ENCODE results near the gene NRP2. TPM values are rescaled to one million over a fixed set of nuclear protein-coding genes. Genes with fewer than 3 reads are reported as not detected.

The NRP2 gene
- total and polyA plus RNA-seq, 2 donors (not counting 1 experiment from before 2014, with no cell fraction given) = 1.8 to 6.8 TPM

DNA sequence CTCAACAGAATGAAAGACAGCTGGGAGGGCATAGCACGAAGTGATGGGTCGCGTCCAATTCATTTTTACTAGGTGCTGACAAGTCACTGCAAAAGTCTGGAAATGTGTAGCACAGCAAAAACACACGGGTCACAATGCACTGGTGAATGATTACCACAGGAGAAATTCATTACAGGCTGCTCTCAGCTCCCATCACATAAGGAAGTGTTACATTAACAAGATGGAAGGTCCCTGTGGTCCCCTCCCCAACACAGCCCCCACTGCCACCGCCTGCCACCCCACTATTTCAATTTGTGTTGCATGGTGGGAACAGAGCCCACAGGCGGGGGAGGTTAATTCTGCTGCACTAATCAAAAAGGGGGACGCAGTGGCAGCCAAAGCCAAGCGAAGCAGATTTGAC, 122.8 kb downstream of the NRP2 start:
- ChIA-PET POLR2A (no interaction called here), CTCF (no interaction called here)
- Histone ChIP-seq H3K9ac (ENCODE audit: low read length) (no peak overlapping the region), H3K27me3 (replicated peaks in 1 of 4; ENCODE audit: control extremely low read depth in 1 of 4, control insufficient read depth in 3 of 4, insufficient read depth in 4 of 4, low read length in 3 of 4) (no peaks in the 10 kb centered on the region), H3K4me1 (ENCODE audit: control insufficient read depth in 2 of 2, insufficient read depth in 2 of 2, low read length in 2 of 2) (no peaks in the 10 kb centered on the region), H3K4me3 (ENCODE audit: control extremely low read depth in 1 of 5, extremely low read depth in 1 of 5, insufficient read depth in 1 of 5, low read depth in 2 of 5, low read length in 4 of 5) (no peak overlapping the region), H3K27ac (ENCODE audit: low read length in 2 of 2) (no peak overlapping the region), H3K4me2 (replicated peaks; ENCODE audit: low read depth, low read length, poor library complexity, severe bottlenecking) (no peak overlapping the region), H2AFZ (ENCODE audit: insufficient read depth, low read depth, low read length, poor library complexity, severe bottlenecking) (no peak overlapping the region), H3K9me3 (ENCODE audit: control extremely low read depth in 1 of 3, control insufficient read depth in 2 of 3, insufficient read depth in 1 of 3, low read length in 2 of 3) (no peaks in the 10 kb centered on the region), H3K79me2 (ENCODE audit: control insufficient read depth, insufficient read depth, low read length) (no peaks in the 10 kb centered on the region), H3K36me3 (replicated peaks in 1 of 2; ENCODE audit: control extremely low read depth in 1 of 2, control insufficient read depth in 1 of 2, extremely low read depth in 1 of 2, insufficient read depth in 2 of 2, low read length in 1 of 2) (no peaks in the 10 kb centered on the region), H4K20me1 (ENCODE audit: control insufficient read depth, insufficient read depth, low read length, poor library complexity, severe bottlenecking) (no peaks in the 10 kb centered on the region)
- intact Hi-C loops (cut with micrococcal nuclease) = no loop called here
- Mint-ChIP-seq H3K27me3 (peaks cover 15% of the 10 kb centered on the region), H3K4me1 (no peaks in the 10 kb centered on the region), H3K9me3 (ENCODE audit: insufficient read depth) (no peaks in the 10 kb centered on the region), H3K27ac (no peak overlapping the region), H3K4me3 (no peak overlapping the region)
- ATAC-seq (ENCODE audit: low read depth) (no peak), DNase-seq (no peak)
- 88% methylated on average over 7 of the region's 8 CpGs for WGBS (ENCODE audit: insufficient coverage)
- no peak for TF ChIP-seq EZH2 (IDR thresholded peaks at IDR 0.05; ENCODE audit: borderline replicate concordance, insufficient read depth, low read depth, low read length, poor library complexity, severe bottlenecking)
- TF ChIP-seq, protein P1, sequence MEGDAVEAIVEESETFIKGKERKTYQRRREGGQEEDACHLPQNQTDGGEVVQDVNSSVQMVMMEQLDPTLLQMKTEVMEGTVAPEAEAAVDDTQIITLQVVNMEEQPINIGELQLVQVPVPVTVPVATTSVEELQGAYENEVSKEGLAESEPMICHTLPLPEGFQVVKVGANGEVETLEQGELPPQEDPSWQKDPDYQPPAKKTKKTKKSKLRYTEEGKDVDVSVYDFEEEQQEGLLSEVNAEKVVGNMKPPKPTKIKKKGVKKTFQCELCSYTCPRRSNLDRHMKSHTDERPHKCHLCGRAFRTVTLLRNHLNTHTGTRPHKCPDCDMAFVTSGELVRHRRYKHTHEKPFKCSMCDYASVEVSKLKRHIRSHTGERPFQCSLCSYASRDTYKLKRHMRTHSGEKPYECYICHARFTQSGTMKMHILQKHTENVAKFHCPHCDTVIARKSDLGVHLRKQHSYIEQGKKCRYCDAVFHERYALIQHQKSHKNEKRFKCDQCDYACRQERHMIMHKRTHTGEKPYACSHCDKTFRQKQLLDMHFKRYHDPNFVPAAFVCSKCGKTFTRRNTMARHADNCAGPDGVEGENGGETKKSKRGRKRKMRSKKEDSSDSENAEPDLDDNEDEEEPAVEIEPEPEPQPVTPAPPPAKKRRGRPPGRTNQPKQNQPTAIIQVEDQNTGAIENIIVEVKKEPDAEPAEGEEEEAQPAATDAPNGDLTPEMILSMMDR (IDR thresholded peaks at IDR 0.05) = no peak

DNA sequence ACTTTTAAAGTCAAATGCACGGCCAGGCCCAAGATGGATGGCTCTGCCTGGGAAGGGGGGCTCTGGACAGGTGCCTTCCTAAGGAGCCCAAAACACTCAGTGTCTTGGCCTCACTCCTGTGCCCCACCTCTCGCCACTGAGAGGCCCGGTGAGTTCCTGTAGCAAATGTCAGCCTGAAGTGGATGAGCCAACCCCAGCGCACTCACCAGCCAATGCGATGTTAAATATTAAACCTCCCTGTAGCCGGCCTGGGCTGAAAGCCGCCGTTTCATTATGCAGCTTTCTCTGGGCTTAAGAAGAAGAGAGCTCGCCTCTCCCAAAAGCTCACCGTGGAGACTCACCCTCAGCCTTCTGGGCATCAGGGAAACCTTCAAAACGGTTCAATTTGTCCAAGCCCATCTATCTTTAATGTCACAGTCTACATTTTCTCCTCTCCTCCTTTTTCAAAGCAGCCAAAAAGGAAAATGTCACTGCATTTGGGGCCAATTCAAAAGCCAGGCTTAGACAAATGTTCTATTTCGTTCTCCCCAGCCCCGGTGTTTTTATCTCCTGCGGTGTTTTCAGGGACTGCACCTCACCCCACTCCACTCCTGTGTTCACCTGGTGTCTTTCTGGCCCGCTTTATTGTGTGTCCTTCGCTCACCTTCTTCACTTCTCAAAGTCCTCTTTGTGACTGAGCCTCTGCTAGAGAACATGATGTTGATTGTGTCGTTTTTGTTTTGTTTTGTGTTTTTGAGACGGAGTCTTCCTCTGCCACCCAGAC, 124.0 kb downstream of the NRP2 start:
- H2AFZ ChIP-seq (ENCODE audit: insufficient read depth, low read depth, low read length, poor library complexity, severe bottlenecking) = no peak overlapping the region
- WGBS (ENCODE audit: insufficient coverage) = 84% methylated on average over 16 of the region's 18 CpGs
- DNase-seq = no peak
- H3K9me3 ChIP-seq (ENCODE audit: control extremely low read depth in 1 of 3, control insufficient read depth in 2 of 3, insufficient read depth in 1 of 3, low read length in 2 of 3) = no peaks in the 10 kb centered on the region
- no peak overlapping the region for H3K27ac ChIP-seq (ENCODE audit: low read length in 2 of 2)
- H3K4me3 Mint-ChIP-seq = no peak overlapping the region
- no peaks in the 10 kb centered on the region for H3K79me2 ChIP-seq (ENCODE audit: control insufficient read depth, insufficient read depth, low read length)
- H3K27me3 Mint-ChIP-seq = peaks cover 15% of the 10 kb centered on the region
- H3K27me3 ChIP-seq (replicated peaks in 1 of 4; ENCODE audit: control extremely low read depth in 1 of 4, control insufficient read depth in 3 of 4, insufficient read depth in 4 of 4, low read length in 3 of 4) = no peaks in the 10 kb centered on the region
- no peak overlapping the region for H3K27ac Mint-ChIP-seq
- H3K4me1 Mint-ChIP-seq = no peaks in the 10 kb centered on the region
- CTCF ChIA-PET = no interaction called here
- no peaks in the 10 kb centered on the region for H4K20me1 ChIP-seq (ENCODE audit: control insufficient read depth, insufficient read depth, low read length, poor library complexity, severe bottlenecking)
- H3K9me3 Mint-ChIP-seq (ENCODE audit: insufficient read depth) = no peaks in the 10 kb centered on the region
- no peak overlapping the region for H3K4me2 ChIP-seq (replicated peaks; ENCODE audit: low read depth, low read length, poor library complexity, severe bottlenecking)
- no peaks in the 10 kb centered on the region for H3K36me3 ChIP-seq (replicated peaks in 1 of 2; ENCODE audit: control extremely low read depth in 1 of 2, control insufficient read depth in 1 of 2, extremely low read depth in 1 of 2, insufficient read depth in 2 of 2, low read length in 1 of 2)
- ATAC-seq (ENCODE audit: low read depth) = no peak
- no peak overlapping the region for H3K9ac ChIP-seq (ENCODE audit: low read length)
- POLR2A ChIA-PET = no interaction called here
- H3K4me1 ChIP-seq (ENCODE audit: control insufficient read depth in 2 of 2, insufficient read depth in 2 of 2, low read length in 2 of 2) = no peaks in the 10 kb centered on the region
- no peak overlapping the region for H3K4me3 ChIP-seq (ENCODE audit: control extremely low read depth in 1 of 5, extremely low read depth in 1 of 5, insufficient read depth in 1 of 5, low read depth in 2 of 5, low read length in 4 of 5)
- intact Hi-C loops (cut with micrococcal nuclease) = no loop called here
- TF ChIP-seq, protein P1 (IDR thresholded peaks at IDR 0.05) = no peak
- TF ChIP-seq EZH2 (IDR thresholded peaks at IDR 0.05; ENCODE audit: borderline replicate concordance, insufficient read depth, low read depth, low read length, poor library complexity, severe bottlenecking) = no peak

Data from B cell (primary cell).